Panc1 (cell line): ENCODE data around the gene VTI1A.

Experiments
- POLR2AphosphoS5 ChIP-seq: IDR thresholded peaks from 2 replicates; pipeline ENCODE4 v1.6.1; 2012; ENCODE audit warnings: mild to moderate bottlenecking, low read depth, low read length, moderate library complexity
- REST ChIP-seq, 2 experiments: IDR thresholded peaks; 2 replicates each; pipeline ENCODE4 v1.6.1; 2011 to 2012; ENCODE audit warnings: low read depth in 2 of 2, control low read depth in 1 of 2, low read length in 1 of 2, mild to moderate bottlenecking in 1 of 2, moderate library complexity in 1 of 2; ENCODE audit not compliant: insufficient read depth in 1 of 2
- TCF7L2 ChIP-seq: IDR thresholded peaks from 2 replicates; pipeline ENCODE4 v1.6.1; 2011; ENCODE audit warnings: mild to moderate bottlenecking, low read depth, low read length, inconsistent platforms
- TF ChIP-seq, protein P1 (sequence below): fragments of 450-650 bp; IDR thresholded peaks from 2 replicates; pipeline ENCODE4 v1.5.1; 2017; ENCODE audit warnings: mild to moderate bottlenecking

GRCh38 chr10:112759496-112759895 lies 312.5 kb downstream of the VTI1A start:
- TF ChIP-seq, protein P1, sequence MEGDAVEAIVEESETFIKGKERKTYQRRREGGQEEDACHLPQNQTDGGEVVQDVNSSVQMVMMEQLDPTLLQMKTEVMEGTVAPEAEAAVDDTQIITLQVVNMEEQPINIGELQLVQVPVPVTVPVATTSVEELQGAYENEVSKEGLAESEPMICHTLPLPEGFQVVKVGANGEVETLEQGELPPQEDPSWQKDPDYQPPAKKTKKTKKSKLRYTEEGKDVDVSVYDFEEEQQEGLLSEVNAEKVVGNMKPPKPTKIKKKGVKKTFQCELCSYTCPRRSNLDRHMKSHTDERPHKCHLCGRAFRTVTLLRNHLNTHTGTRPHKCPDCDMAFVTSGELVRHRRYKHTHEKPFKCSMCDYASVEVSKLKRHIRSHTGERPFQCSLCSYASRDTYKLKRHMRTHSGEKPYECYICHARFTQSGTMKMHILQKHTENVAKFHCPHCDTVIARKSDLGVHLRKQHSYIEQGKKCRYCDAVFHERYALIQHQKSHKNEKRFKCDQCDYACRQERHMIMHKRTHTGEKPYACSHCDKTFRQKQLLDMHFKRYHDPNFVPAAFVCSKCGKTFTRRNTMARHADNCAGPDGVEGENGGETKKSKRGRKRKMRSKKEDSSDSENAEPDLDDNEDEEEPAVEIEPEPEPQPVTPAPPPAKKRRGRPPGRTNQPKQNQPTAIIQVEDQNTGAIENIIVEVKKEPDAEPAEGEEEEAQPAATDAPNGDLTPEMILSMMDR, result no peak
- no peak for TF ChIP-seq POLR2AphosphoS5
- no peak for TF ChIP-seq REST (IDR thresholded peaks at IDR 0.05; ENCODE audit: insufficient read depth in 1 of 2, low read depth in 2 of 2, low read length in 1 of 2)
- TF ChIP-seq TCF7L2, result no peak
